ENCODE results near the gene ST6GALNAC3.

DNA sequence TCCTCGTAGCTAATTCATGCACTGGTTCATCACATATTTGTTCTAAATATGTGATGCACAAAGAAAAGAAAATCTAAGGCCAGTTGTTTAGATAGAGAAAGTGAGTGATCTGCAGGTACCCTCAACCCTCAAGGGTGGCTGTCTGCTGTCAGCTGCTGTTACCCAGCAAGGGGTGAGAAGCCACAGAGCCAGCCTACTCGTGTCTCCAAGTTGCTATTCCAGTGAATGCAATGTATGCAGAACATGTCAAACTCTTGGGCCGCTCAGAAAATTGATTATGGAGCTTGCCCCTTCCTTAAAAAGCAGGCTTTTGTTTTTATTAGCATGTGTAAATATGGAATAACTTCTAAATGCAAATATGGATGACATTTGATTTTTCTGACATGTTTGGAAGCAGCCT is 456.4 kb downstream of the ST6GALNAC3 start:
- TF ChIP-seq, protein P1, sequence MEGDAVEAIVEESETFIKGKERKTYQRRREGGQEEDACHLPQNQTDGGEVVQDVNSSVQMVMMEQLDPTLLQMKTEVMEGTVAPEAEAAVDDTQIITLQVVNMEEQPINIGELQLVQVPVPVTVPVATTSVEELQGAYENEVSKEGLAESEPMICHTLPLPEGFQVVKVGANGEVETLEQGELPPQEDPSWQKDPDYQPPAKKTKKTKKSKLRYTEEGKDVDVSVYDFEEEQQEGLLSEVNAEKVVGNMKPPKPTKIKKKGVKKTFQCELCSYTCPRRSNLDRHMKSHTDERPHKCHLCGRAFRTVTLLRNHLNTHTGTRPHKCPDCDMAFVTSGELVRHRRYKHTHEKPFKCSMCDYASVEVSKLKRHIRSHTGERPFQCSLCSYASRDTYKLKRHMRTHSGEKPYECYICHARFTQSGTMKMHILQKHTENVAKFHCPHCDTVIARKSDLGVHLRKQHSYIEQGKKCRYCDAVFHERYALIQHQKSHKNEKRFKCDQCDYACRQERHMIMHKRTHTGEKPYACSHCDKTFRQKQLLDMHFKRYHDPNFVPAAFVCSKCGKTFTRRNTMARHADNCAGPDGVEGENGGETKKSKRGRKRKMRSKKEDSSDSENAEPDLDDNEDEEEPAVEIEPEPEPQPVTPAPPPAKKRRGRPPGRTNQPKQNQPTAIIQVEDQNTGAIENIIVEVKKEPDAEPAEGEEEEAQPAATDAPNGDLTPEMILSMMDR (IDR thresholded peaks at IDR 0.05), result no peak
- no peak for TF ChIP-seq ZFX (IDR thresholded peaks at IDR 0.05; ENCODE audit: borderline replicate concordance)

Data from 22Rv1 (cell line).